Adrenal gland (tissue), 5 donors: ENCODE data around the gene TSHZ2.

Source experiments
- POLR2A ChIP-seq, 2 donors: fragments of 450-650 bp; IDR thresholded peaks; one replicate each; pipeline ENCODE4 v1.6.1; 2017; ENCODE audit warnings: antibody characterized with exemption in 2 of 2, mild to moderate bottlenecking in 2 of 2, moderate library complexity in 1 of 2
- TF ChIP-seq, protein P1 (sequence below), 6 experiments: fragments of 450-650 bp in 4 of 6; fragments of 200-600 bp in 2 of 6; sonication (generic) in 1 of 6; IDR thresholded peaks; 1 replicate in 5 of 6; 2 replicates in 1 of 6; pipeline versions ENCODE4 v1.5.1 to v1.8.0; 2016 to 2021; ENCODE audit warnings: antibody characterized with exemption in 6 of 6, mild to moderate bottlenecking in 2 of 6, moderate library complexity in 1 of 6
- donor health status: DM: no; HTN: no; CAD: no.

DNA sequence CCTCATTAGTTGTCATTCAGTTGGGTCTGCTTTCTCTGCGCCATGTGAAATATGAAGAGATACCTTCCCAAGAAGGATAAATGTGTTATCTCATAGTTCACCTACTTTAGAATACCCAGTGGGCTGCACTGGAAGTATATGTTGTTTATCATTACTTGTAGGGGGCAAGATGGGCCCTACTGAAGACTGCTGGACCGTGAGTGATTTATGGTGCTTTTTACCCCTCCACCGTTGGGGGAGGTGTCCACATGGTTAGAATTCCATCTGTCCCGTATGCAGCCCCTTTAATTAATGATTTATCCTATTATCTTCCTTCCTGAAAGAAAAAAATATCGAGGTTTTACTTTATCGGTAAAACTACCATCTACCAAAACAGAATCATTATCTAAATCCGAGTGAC is 97.0 kb downstream of the TSHZ2 start:
- TF ChIP-seq, protein P1, sequence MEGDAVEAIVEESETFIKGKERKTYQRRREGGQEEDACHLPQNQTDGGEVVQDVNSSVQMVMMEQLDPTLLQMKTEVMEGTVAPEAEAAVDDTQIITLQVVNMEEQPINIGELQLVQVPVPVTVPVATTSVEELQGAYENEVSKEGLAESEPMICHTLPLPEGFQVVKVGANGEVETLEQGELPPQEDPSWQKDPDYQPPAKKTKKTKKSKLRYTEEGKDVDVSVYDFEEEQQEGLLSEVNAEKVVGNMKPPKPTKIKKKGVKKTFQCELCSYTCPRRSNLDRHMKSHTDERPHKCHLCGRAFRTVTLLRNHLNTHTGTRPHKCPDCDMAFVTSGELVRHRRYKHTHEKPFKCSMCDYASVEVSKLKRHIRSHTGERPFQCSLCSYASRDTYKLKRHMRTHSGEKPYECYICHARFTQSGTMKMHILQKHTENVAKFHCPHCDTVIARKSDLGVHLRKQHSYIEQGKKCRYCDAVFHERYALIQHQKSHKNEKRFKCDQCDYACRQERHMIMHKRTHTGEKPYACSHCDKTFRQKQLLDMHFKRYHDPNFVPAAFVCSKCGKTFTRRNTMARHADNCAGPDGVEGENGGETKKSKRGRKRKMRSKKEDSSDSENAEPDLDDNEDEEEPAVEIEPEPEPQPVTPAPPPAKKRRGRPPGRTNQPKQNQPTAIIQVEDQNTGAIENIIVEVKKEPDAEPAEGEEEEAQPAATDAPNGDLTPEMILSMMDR (IDR thresholded peaks at IDR 0.05), result no peak
- TF ChIP-seq POLR2A (IDR thresholded peaks at IDR 0.05), result no peak
